Loucy (cell line): ENCODE data around the gene FTSJ3.

ENCODE experiments used
- H2AFZ ChIP-seq: fragments of 200-600 bp; sonication (generic); 2 replicates; pipeline ENCODE4 v1.6.0; 2016; ENCODE audit warnings: antibody characterized with exemption, mild to moderate bottlenecking, low read length, moderate library complexity
- H3F3A ChIP-seq: fragments of 200-600 bp; 2 replicates; pipeline ENCODE4 v1.6.0; 2016; ENCODE audit warnings: antibody characterized with exemption, low read depth, mild to moderate bottlenecking
- H3K27me3 ChIP-seq: fragments of 200-600 bp; sonication (generic); 2 replicates; pipeline ENCODE4 v1.6.1; 2014; ENCODE audit warnings: low read length, mild to moderate bottlenecking; ENCODE audit not compliant: insufficient read depth, poor library complexity, severe bottlenecking
- H3K36me3 ChIP-seq: fragments of 200-600 bp; sonication (generic); 2 replicates; pipeline ENCODE4 v1.6.1; 2016; ENCODE audit warnings: low read length; ENCODE audit not compliant: insufficient read depth
- H3K4me1 ChIP-seq: fragments of 200-600 bp; sonication (generic); 2 replicates; pipeline ENCODE4 v1.5.1; 2014; ENCODE audit warnings: low read length, mild to moderate bottlenecking; ENCODE audit not compliant: insufficient read depth, poor library complexity, severe bottlenecking
- H3K4me2 ChIP-seq: fragments of 200-600 bp; sonication (generic); 2 replicates; pipeline ENCODE4 v1.6.0; 2014; ENCODE audit warnings: antibody characterized with exemption, low read length, low read depth, mild to moderate bottlenecking; ENCODE audit not compliant: poor library complexity, severe bottlenecking
- H3K4me3 ChIP-seq: fragments of 200-600 bp; sonication (generic); 2 replicates; pipeline ENCODE4 v1.5.1; 2014; ENCODE audit warnings: low read length, mild to moderate bottlenecking, mixed read lengths; ENCODE audit not compliant: poor library complexity, severe bottlenecking
- H3K79me2 ChIP-seq: fragments of 200-600 bp; sonication (generic); 2 replicates; pipeline ENCODE4 v1.6.1; 2014; ENCODE audit warnings: low read length; ENCODE audit not compliant: insufficient read depth
- H3K9ac ChIP-seq: fragments of 200-600 bp; sonication (generic); 2 replicates; pipeline ENCODE4 v1.6.0; 2014; ENCODE audit warnings: mild to moderate bottlenecking, low read depth, low read length, moderate library complexity; ENCODE audit not compliant: poor library complexity, severe bottlenecking
- H3K9me2 ChIP-seq: fragments of 200-600 bp; sonication (generic); replicated peaks from 2 replicates; pipeline ENCODE4 v1.6.1; 2016; ENCODE audit warnings: low read depth, low read length, mixed read lengths
- H3K9me3 ChIP-seq: fragments of 200-600 bp; sonication (generic); 2 replicates; pipeline ENCODE4 v1.6.1; 2014; ENCODE audit warnings: mild to moderate bottlenecking, antibody characterized with exemption, low read length, low read depth; ENCODE audit not compliant: insufficient read depth
- H4K20me1 ChIP-seq: fragments of 200-600 bp; sonication (generic); 2 replicates; pipeline ENCODE4 v1.6.0; 2014; ENCODE audit warnings: antibody characterized with exemption, low read length, mild to moderate bottlenecking; ENCODE audit not compliant: insufficient read depth, poor library complexity, severe bottlenecking
- EZH2phosphoT487 ChIP-seq: fragments of 200-600 bp; IDR thresholded peaks from 2 replicates; pipeline ENCODE4 v1.6.1; 2018; ENCODE audit warnings: antibody characterized with exemption, mild to moderate bottlenecking, moderate library complexity, borderline replicate concordance
- TF ChIP-seq, protein P1 (sequence below): fragments of 200-600 bp; sonication (generic); conservative IDR thresholded peaks from 2 replicates; pipeline ENCODE4 v1.5.1; 2014; ENCODE audit warnings: mild to moderate bottlenecking, antibody characterized with exemption, low read length

FTSJ3 gene

DNA sequence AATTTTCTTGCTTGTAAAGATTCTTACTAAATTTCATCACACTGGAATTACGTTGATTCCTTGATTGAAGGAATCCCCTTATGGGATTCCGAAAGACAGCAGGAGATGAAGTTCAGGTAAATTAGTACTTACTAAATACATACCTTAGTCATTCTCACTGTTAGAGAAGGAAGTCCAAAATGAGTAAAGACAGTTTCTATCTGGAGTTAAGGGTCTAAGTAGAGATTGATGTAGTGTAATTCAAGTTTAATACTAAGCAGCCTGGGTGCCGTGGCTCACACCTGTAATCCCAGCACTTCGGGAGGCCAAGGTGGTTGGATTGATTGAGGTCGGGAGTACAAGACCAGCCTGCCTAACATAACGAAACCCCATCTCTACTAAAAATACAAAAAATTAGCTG is 43.9 kb downstream of the FTSJ3 start:
- H3K36me3 ChIP-seq, result peaks cover 34% of the 10 kb centered on the region; the same call in 1 of the 2 replicates
- no peak overlapping the region for H3K4me3 ChIP-seq
- H3K9me2 ChIP-seq, result no peaks in the 10 kb centered on the region
- H3K27me3 ChIP-seq, result no peaks in the 10 kb centered on the region
- no peaks in the 10 kb centered on the region for H3K9me3 ChIP-seq
- H3K4me2 ChIP-seq, result peak overlapping the region; percentile 42
- H2AFZ ChIP-seq, result no peak overlapping the region
- H3K9ac ChIP-seq, result peak overlapping the region; percentile 9
- H3F3A ChIP-seq, result no peaks in the 10 kb centered on the region
- no peak for TF ChIP-seq EZH2phosphoT487
- TF ChIP-seq, protein P1, sequence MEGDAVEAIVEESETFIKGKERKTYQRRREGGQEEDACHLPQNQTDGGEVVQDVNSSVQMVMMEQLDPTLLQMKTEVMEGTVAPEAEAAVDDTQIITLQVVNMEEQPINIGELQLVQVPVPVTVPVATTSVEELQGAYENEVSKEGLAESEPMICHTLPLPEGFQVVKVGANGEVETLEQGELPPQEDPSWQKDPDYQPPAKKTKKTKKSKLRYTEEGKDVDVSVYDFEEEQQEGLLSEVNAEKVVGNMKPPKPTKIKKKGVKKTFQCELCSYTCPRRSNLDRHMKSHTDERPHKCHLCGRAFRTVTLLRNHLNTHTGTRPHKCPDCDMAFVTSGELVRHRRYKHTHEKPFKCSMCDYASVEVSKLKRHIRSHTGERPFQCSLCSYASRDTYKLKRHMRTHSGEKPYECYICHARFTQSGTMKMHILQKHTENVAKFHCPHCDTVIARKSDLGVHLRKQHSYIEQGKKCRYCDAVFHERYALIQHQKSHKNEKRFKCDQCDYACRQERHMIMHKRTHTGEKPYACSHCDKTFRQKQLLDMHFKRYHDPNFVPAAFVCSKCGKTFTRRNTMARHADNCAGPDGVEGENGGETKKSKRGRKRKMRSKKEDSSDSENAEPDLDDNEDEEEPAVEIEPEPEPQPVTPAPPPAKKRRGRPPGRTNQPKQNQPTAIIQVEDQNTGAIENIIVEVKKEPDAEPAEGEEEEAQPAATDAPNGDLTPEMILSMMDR, result no peak
- H3K79me2 ChIP-seq, result peaks cover 99% of the 10 kb centered on the region
- H4K20me1 ChIP-seq, result peaks cover 81% of the 10 kb centered on the region
- H3K4me1 ChIP-seq, result peaks cover 46% of the 10 kb centered on the region

DNA sequence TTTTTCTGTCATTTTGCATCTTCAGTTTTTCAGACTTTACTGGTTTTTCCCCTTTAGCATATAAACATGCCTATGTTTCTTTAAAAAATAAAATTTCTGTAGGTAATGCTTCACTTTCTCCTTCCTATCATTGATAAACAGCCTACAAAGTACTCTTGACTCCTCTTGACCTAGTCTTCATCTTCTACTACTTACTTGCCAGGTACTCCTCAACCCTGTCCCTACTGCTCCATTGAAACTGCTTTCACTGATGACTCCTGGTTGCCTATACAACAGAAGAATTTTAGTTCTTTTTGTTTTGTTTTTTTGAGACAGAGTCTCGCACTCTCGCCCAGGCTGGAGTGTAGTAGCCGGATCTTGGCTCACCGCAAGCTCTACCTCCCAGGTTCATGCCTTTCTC is 46.5 kb downstream of the FTSJ3 start:
- H3K4me2 ChIP-seq, result peak overlapping the region; percentile 93
- no peaks in the 10 kb centered on the region for H3F3A ChIP-seq
- peaks cover 69% of the 10 kb centered on the region for H3K4me1 ChIP-seq
- H3K4me3 ChIP-seq, result peak overlapping the region; percentile 56
- H3K36me3 ChIP-seq, result peaks cover 21% of the 10 kb centered on the region; the same call in 1 of the 2 replicates
- H3K79me2 ChIP-seq, result peaks cover 99% of the 10 kb centered on the region
- H4K20me1 ChIP-seq, result peaks cover 93% of the 10 kb centered on the region
- TF ChIP-seq, protein P1, result no peak
- TF ChIP-seq EZH2phosphoT487, result no peak
- no peaks in the 10 kb centered on the region for H3K9me3 ChIP-seq
- no peak overlapping the region for H2AFZ ChIP-seq
- H3K9ac ChIP-seq, result peak overlapping the region; percentile 14
- no peaks in the 10 kb centered on the region for H3K27me3 ChIP-seq
- no peaks in the 10 kb centered on the region for H3K9me2 ChIP-seq

DNA sequence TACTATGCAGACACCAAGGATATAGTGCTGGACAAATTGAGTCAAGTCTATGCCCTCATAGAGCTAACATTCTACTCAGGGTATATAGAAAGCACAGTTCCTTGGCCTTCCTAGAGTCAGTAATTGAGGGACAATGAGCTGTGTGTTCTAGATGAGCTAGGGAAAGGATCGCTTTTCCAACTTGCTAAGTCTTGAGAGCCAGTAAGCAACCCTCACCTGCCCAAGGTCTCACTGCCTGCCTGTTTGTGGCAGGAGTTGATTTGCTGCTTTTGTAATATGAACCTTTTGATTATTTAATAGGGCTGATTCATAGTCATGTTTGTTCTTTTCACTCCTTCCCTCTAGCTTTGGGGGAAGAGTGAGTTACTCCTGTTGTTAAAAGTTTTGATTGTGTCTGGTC is 47.0 kb downstream of the FTSJ3 start:
- peaks cover 99% of the 10 kb centered on the region for H3K79me2 ChIP-seq
- H3K9me2 ChIP-seq, result no peaks in the 10 kb centered on the region
- no peaks in the 10 kb centered on the region for H3F3A ChIP-seq
- H3K9ac ChIP-seq, result peak overlapping the region; percentile 14
- no peak overlapping the region for H2AFZ ChIP-seq
- peak overlapping the region; percentile 56 for H3K4me3 ChIP-seq
- H3K36me3 ChIP-seq, result peaks cover 17% of the 10 kb centered on the region; the same call in 1 of the 2 replicates
- TF ChIP-seq, protein P1, result no peak
- TF ChIP-seq EZH2phosphoT487, result no peak
- H3K27me3 ChIP-seq, result no peaks in the 10 kb centered on the region
- H3K9me3 ChIP-seq, result no peaks in the 10 kb centered on the region
- peaks cover 93% of the 10 kb centered on the region for H4K20me1 ChIP-seq
- H3K4me2 ChIP-seq, result peak overlapping the region; percentile 93
- peaks cover 73% of the 10 kb centered on the region for H3K4me1 ChIP-seq
